ENCODE measurements around the gene NEDD4L.

NEDD4L gene

GRCh38 chr18:58058720-58059119 lies 14.7 kb downstream of the NEDD4L start:
- Histone ChIP-seq H3K27me3 (ENCODE audit: control insufficient read depth, insufficient read depth, low read length) (no peaks in the 10 kb centered on the region), H3K9me3 (ENCODE audit: control insufficient read depth, low read length) (no peaks in the 10 kb centered on the region), H3K9ac (ENCODE audit: low read length) (no peak overlapping the region), H3K4me1 (ENCODE audit: control insufficient read depth, insufficient read depth, low read length) (peaks cover 12% of the 10 kb centered on the region), H3K36me3 (ENCODE audit: control insufficient read depth, insufficient read depth, low read length) (no peaks in the 10 kb centered on the region), H3K4me3 (ENCODE audit: low read length) (no peak overlapping the region)

DNA sequence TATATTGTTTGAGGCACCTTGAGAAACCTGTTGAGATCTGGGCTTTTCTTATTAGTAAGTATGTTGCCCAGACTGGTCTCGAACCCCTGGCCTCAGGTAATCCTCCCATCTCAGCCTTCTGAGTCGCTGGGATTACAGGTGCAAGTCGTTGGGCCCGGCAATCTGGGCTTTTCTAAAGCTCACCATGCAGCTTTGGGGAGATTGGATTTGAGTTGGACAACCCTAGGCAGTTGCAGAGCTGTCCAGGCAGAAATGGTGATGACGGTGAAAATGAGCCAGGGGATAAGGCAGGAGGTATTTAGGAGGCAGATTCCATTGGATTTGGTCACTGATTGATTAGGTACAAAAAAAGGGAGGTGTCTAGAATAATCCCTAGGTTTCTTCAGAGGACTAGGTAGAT lies 16.2 kb downstream of the NEDD4L start:
- Histone ChIP-seq H3K4me3 (ENCODE audit: low read length) (no peak overlapping the region), H3K9me3 (ENCODE audit: control insufficient read depth, low read length) (no peaks in the 10 kb centered on the region), H3K27me3 (ENCODE audit: control insufficient read depth, insufficient read depth, low read length) (no peaks in the 10 kb centered on the region), H3K4me1 (ENCODE audit: control insufficient read depth, insufficient read depth, low read length) (peaks cover 12% of the 10 kb centered on the region), H3K36me3 (ENCODE audit: control insufficient read depth, insufficient read depth, low read length) (no peaks in the 10 kb centered on the region), H3K9ac (ENCODE audit: low read length) (no peak overlapping the region)

- no peaks in the 10 kb centered on the region for H3K9me3 ChIP-seq (ENCODE audit: control insufficient read depth, low read length)
Observed at GRCh38 chr18:58061349-58061748, 17.3 kb downstream of the NEDD4L start.

DNA sequence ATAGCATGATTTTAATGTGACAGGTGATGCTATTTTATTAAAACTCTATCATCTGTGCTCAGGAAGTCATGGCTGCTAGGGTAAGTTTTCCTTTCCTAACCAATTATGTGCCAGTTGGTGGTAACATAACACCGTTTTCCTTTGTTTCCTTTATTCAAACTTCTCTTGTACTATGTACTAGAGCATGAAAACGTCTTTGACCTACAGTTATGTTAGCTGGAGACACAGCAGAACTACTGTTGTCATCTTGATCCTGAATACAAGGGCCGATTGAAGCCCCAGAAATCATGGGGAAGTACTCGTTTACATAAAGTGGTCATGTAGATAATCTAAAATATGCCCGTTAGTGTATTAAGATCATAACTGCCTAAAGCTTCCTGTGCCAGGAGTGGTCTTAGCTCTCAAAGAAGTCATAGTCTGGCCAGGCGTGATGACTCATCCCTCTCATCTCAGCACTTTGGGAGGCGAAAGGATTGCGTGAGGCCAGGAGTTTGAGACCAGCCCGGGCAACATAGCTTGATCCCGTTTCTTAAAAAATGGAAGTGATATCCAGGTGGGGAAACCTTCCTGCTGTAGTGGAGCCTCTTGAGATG lies 20.5 kb downstream of the NEDD4L start:
- peaks cover 9% of the 10 kb centered on the region for H3K4me1 ChIP-seq (ENCODE audit: control insufficient read depth, insufficient read depth, low read length)
- no peak overlapping the region for H3K4me3 ChIP-seq (ENCODE audit: low read length)
- H3K9ac ChIP-seq (ENCODE audit: low read length), result no peak overlapping the region
- H3K27me3 ChIP-seq (ENCODE audit: control insufficient read depth, insufficient read depth, low read length), result no peaks in the 10 kb centered on the region
- H3K36me3 ChIP-seq (ENCODE audit: control insufficient read depth, insufficient read depth, low read length), result no peaks in the 10 kb centered on the region
- no peaks in the 10 kb centered on the region for H3K9me3 ChIP-seq (ENCODE audit: control insufficient read depth, low read length)

More at GRCh38 chr18:58061349-58061748, 17.3 kb downstream of the NEDD4L start:
- Histone ChIP-seq H3K36me3 (ENCODE audit: control insufficient read depth, insufficient read depth, low read length) (no peaks in the 10 kb centered on the region), H3K9ac (ENCODE audit: low read length) (no peak overlapping the region), H3K4me1 (ENCODE audit: control insufficient read depth, insufficient read depth, low read length) (peaks cover 7% of the 10 kb centered on the region), H3K27me3 (ENCODE audit: control insufficient read depth, insufficient read depth, low read length) (no peaks in the 10 kb centered on the region), H3K4me3 (ENCODE audit: low read length) (no peak overlapping the region)

- Histone ChIP-seq H3K9ac (ENCODE audit: low read length) (no peak overlapping the region), H3K9me3 (ENCODE audit: control insufficient read depth, low read length) (no peaks in the 10 kb centered on the region), H3K36me3 (ENCODE audit: control insufficient read depth, insufficient read depth, low read length) (no peaks in the 10 kb centered on the region), H3K4me3 (ENCODE audit: low read length) (no peak overlapping the region), H3K27me3 (ENCODE audit: control insufficient read depth, insufficient read depth, low read length) (no peaks in the 10 kb centered on the region), H3K4me1 (ENCODE audit: control insufficient read depth, insufficient read depth, low read length) (peaks cover 13% of the 10 kb centered on the region)
Observed at GRCh38 chr18:58065956-58066355, 21.9 kb downstream of the NEDD4L start.

- Histone ChIP-seq H3K27me3 (ENCODE audit: control insufficient read depth, insufficient read depth, low read length) (no peaks in the 10 kb centered on the region), H3K4me1 (ENCODE audit: control insufficient read depth, insufficient read depth, low read length) (peaks cover 13% of the 10 kb centered on the region), H3K9me3 (ENCODE audit: control insufficient read depth, low read length) (no peaks in the 10 kb centered on the region), H3K4me3 (ENCODE audit: low read length) (no peak overlapping the region), H3K9ac (ENCODE audit: low read length) (no peak overlapping the region), H3K36me3 (ENCODE audit: control insufficient read depth, insufficient read depth, low read length) (no peaks in the 10 kb centered on the region)
Observed at GRCh38 chr18:58067601-58068000, 23.6 kb downstream of the NEDD4L start.

DNA sequence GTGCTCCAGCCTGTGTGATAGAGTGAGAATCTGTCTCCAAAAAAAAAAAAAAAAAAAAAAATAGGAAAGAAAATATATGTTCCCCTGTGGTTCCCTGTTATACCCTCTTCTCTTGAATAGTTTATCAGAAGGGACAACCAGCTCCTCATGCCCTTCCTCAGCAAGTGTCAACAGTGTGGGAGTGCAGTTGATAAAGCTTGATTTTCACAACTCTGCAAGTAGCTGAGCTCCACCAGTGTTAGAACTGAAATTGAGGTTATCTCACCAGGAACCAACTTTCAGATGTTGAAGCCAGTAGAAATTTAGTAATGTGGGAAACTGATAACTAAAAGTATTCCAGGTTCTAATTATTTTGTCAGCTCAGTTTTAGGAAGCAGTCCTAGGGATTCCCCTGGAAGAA lies 25.1 kb downstream of the NEDD4L start:
- Histone ChIP-seq H3K4me1 (ENCODE audit: control insufficient read depth, insufficient read depth, low read length) (peaks cover 13% of the 10 kb centered on the region), H3K36me3 (ENCODE audit: control insufficient read depth, insufficient read depth, low read length) (no peaks in the 10 kb centered on the region), H3K9me3 (ENCODE audit: control insufficient read depth, low read length) (no peaks in the 10 kb centered on the region), H3K9ac (ENCODE audit: low read length) (no peak overlapping the region), H3K4me3 (ENCODE audit: low read length) (no peak overlapping the region), H3K27me3 (ENCODE audit: control insufficient read depth, insufficient read depth, low read length) (no peaks in the 10 kb centered on the region)

DNA sequence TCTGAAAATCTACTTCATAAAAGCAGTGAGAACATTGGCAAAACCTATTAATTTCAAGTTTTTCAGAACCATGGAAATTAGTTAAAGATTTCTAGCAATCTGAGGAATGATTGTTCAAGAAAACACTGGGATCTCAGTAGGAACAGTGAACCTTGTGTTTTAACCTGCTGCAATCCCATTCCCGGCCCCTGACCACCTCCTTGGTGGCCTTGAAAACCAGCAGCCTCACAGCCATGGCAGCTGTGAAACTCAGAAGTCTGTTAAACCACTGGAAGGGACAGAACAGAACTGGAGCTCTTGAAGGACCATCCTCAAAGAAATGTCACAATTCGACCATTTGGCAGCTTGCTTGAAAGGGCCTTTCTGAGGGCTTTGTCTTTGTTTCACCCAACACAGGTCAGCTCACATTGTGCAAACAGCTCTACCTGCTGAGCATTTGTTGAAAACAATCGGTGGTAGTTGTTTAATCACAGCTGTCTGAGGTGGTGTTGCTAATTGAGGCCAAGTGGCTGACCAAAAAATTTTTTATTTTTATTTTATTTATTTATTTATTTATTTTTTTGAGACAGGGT lies 25.8 kb downstream of the NEDD4L start:
- no peaks in the 10 kb centered on the region for H3K27me3 ChIP-seq (ENCODE audit: control insufficient read depth, insufficient read depth, low read length)
- H3K9me3 ChIP-seq (ENCODE audit: control insufficient read depth, low read length), result no peaks in the 10 kb centered on the region
- peaks cover 13% of the 10 kb centered on the region for H3K4me1 ChIP-seq (ENCODE audit: control insufficient read depth, insufficient read depth, low read length)
- H3K36me3 ChIP-seq (ENCODE audit: control insufficient read depth, insufficient read depth, low read length), result no peaks in the 10 kb centered on the region
- H3K4me3 ChIP-seq (ENCODE audit: low read length), result no peak overlapping the region
- no peak overlapping the region for H3K9ac ChIP-seq (ENCODE audit: low read length)

DNA sequence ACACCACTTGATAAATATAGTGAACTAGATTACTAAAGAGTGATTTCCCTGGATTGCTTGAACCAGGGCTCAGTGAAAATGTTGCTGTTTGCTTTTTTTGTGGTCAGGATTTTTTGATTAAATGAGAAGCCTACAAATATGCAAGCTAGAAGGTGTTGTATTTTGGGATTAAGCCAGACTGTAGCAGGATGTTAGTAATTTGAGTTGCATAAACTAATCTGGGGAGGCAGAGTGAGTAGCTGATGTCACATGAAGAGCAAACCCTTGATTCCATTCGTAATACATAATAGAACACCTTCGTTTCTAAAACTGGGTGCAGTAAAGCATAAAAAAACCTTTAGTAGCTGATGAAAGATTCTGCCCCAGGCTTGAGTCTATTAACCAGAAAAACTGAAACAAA lies 32.0 kb downstream of the NEDD4L start:
- H3K4me1 ChIP-seq (ENCODE audit: control insufficient read depth, insufficient read depth, low read length), result peaks cover 16% of the 10 kb centered on the region
- H3K27me3 ChIP-seq (ENCODE audit: control insufficient read depth, insufficient read depth, low read length), result no peaks in the 10 kb centered on the region
- H3K4me3 ChIP-seq (ENCODE audit: low read length), result no peak overlapping the region
- no peaks in the 10 kb centered on the region for H3K36me3 ChIP-seq (ENCODE audit: control insufficient read depth, insufficient read depth, low read length)
- no peak overlapping the region for H3K9ac ChIP-seq (ENCODE audit: low read length)
- no peaks in the 10 kb centered on the region for H3K9me3 ChIP-seq (ENCODE audit: control insufficient read depth, low read length)

- no peaks in the 10 kb centered on the region for H3K27me3 ChIP-seq (ENCODE audit: control insufficient read depth, insufficient read depth, low read length)
Observed at GRCh38 chr18:58077329-58077728, 33.3 kb downstream of the NEDD4L start.

DNA sequence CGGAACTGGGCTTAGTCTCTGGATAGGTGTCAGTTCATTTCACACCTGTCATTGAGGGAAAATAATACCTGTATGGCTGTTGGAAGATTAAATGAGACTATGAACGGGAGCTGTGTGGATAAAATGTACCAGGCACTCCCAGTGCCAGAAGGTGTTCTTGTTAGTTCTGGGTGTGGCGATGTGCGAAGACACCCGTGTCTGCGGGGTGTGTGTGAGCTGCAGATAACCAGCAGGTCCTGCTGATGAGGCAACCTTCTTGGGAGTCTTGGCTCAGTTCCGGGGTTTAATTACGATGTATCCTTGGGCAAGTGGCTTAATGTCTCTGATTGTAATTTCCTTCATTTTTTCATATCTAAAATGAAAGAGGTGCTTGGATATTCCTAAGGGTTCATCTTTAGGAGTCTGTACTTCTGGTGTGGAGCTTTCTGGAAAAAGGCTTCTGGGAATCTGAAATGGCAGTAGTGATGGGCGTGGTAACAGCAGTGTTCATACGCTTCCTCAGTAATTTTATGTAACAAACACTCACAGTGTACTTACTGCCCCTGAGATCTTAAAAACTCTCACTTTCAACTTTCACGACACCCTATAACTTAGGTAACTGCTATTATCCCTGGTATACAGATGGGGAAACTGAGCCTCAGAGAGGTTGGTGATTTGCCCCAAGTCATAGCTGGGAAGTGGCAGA lies 35.0 kb downstream of the NEDD4L start:
- Histone ChIP-seq H3K9me3 (ENCODE audit: control insufficient read depth, low read length) (no peaks in the 10 kb centered on the region), H3K36me3 (ENCODE audit: control insufficient read depth, insufficient read depth, low read length) (no peaks in the 10 kb centered on the region), H3K4me1 (ENCODE audit: control insufficient read depth, insufficient read depth, low read length) (peaks cover 16% of the 10 kb centered on the region), H3K9ac (ENCODE audit: low read length) (no peak overlapping the region), H3K27me3 (ENCODE audit: control insufficient read depth, insufficient read depth, low read length) (no peaks in the 10 kb centered on the region), H3K4me3 (ENCODE audit: low read length) (no peak overlapping the region)

More at GRCh38 chr18:58077329-58077728, 33.3 kb downstream of the NEDD4L start:
- Histone ChIP-seq H3K4me3 (ENCODE audit: low read length) (no peak overlapping the region), H3K9ac (ENCODE audit: low read length) (no peak overlapping the region), H3K4me1 (ENCODE audit: control insufficient read depth, insufficient read depth, low read length) (peaks cover 16% of the 10 kb centered on the region), H3K9me3 (ENCODE audit: control insufficient read depth, low read length) (no peaks in the 10 kb centered on the region), H3K36me3 (ENCODE audit: control insufficient read depth, insufficient read depth, low read length) (no peaks in the 10 kb centered on the region)

- Histone ChIP-seq H3K4me3 (ENCODE audit: low read length) (no peak overlapping the region), H3K27me3 (ENCODE audit: control insufficient read depth, insufficient read depth, low read length) (no peaks in the 10 kb centered on the region), H3K9ac (ENCODE audit: low read length) (no peak overlapping the region), H3K4me1 (ENCODE audit: control insufficient read depth, insufficient read depth, low read length) (peaks cover 16% of the 10 kb centered on the region), H3K36me3 (ENCODE audit: control insufficient read depth, insufficient read depth, low read length) (no peaks in the 10 kb centered on the region), H3K9me3 (ENCODE audit: control insufficient read depth, low read length) (no peaks in the 10 kb centered on the region)
Observed at GRCh38 chr18:58080451-58080850, 36.4 kb downstream of the NEDD4L start.
